ENCODE measurements around the gene IWS1. TPM values are rescaled to one million over a fixed set of nuclear protein-coding genes. Genes with fewer than 3 reads are reported as not detected.

Gene IWS1
- total and polyA plus RNA-seq, 9 of the 15 experiments (the other 6 are each of a cell fraction or from before 2014, with no cell fraction given), result 20.8 to 67.2 (median 46.6) TPM

DNA sequence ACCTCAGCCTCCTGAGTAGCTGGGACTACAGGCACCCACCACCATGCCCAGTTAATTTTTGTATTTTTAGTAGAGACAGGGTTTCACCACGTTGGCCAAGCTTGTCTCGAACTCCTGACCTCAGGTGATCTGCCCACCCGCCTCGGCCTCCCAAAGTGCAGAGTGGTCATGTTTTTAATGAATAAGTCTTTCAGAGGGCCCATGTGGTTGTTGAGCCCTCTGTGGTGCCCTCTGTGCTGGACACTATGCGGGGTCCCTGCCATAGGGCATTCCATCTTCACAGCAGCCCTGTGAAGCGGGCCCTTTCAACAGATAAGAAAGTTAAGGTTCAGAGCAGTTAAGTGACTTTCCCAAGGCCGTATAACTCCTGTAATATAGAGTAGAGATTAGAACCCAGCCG, 35.1 kb upstream of the IWS1 start:
- no peak for DNase-seq (ENCODE audit: extremely low read depth in 1 of 4, low spot score in 3 of 4)
- in situ Hi-C loops (cut with MboI), result no loop called here
- CTCF ChIA-PET (ENCODE audit: low intra/inter-chr PET ratio), result no interaction called here
- no peak overlapping the region for H3K27ac ChIP-seq (ENCODE audit: extremely low read depth, low read depth, low read length)
- H3K36me3 ChIP-seq (ENCODE audit: control insufficient read depth, insufficient read depth, low read length), result no peaks in the 10 kb centered on the region
- intact Hi-C loops (cut with micrococcal nuclease), result no loop called here
- no TSS peak for BruUV-seq (replicated peaks)
- H2AFZ ChIP-seq (ENCODE audit: low read depth, low read length), result no peak overlapping the region
- POLR2A ChIA-PET, result no interaction called here
- peaks cover 34 to 69% of the 10 kb centered on the region in 2 experiments for H3K27me3 ChIP-seq (ENCODE audit: control insufficient read depth in 2 of 2, insufficient read depth in 2 of 2, low read length in 2 of 2)
- FAIRE-seq, result no peak
- 7% methylated on average over 8 of the region's 8 CpGs for WGBS (ENCODE audit: insufficient coverage, low coverage, missing lambda C conversion rate)
- no peak overlapping the region for H3K9ac ChIP-seq (ENCODE audit: insufficient read depth in 1 of 2, low read depth in 2 of 2, low read length in 2 of 2)
- H3K9me3 ChIP-seq (replicated peaks; ENCODE audit: control insufficient read depth, insufficient read depth, low read depth, low read length), result no peaks in the 10 kb centered on the region
- 0 out of 5 replicates have a peak, but pooled peaks cover 0 to 3% of the 10 kb centered on the region in 2 experiments for H3K4me1 ChIP-seq (replicated peaks in 1 of 2; ENCODE audit: control insufficient read depth in 2 of 2, insufficient read depth in 2 of 2, low read length in 2 of 2)
- 0 out of 2 replicates have a peak, but pooled peaks cover under 1% of the 10 kb centered on the region for H4K20me1 ChIP-seq (replicated peaks; ENCODE audit: control insufficient read depth, insufficient read depth, low read length)
- ATAC-seq, result no peak
- H3K4me2 ChIP-seq (ENCODE audit: insufficient read depth, low read length), result no peak overlapping the region
- no peaks in the 10 kb centered on the region for H3K79me2 ChIP-seq (ENCODE audit: control insufficient read depth, insufficient read depth, low read length)
- no peaks in the 10 kb centered on the region for H3K9me1 ChIP-seq (ENCODE audit: control insufficient read depth, insufficient read depth, low read length)
- no peak overlapping the region for H3K4me3 ChIP-seq
- TF ChIP-seq RBM39 (optimal IDR thresholded peaks at IDR 0.05; ENCODE audit: low read depth, low read length) (no peak), NFIX (CRISPR knock-in tag; IDR thresholded peaks at IDR 0.05; ENCODE audit: low read depth) (no peak), CREBBP (IDR thresholded peaks at IDR 0.05; ENCODE audit: low read depth, low read length) (no peak), FUS (optimal IDR thresholded peaks at IDR 0.05; ENCODE audit: low read depth, low read length) (no peak), ETV6 (IDR thresholded peaks at IDR 0.05; ENCODE audit: borderline replicate concordance in 1 of 2, low read depth in 2 of 2, low read length in 1 of 2) (no peak), ETV6 (CRISPR knock-in tag; IDR thresholded peaks at IDR 0.05; ENCODE audit: borderline replicate concordance) (no peak), MCM7 (IDR thresholded peaks at IDR 0.05) (no peak), HDAC3 (IDR thresholded peaks at IDR 0.05; ENCODE audit: borderline replicate concordance, partially characterized antibody) (no peak), ZNF384 (IDR thresholded peaks at IDR 0.05; ENCODE audit: low read depth, low read length) (no peak), MCM3 (IDR thresholded peaks at IDR 0.05) (no peak), NR1H2 (CRISPR knock-in tag; IDR thresholded peaks at IDR 0.05) (no peak), NCOA4 (IDR thresholded peaks at IDR 0.05; ENCODE audit: partially characterized antibody) (no peak), SMAD3 (CRISPR knock-in tag; conservative IDR thresholded peaks at IDR 0.05) (no peak), CREB3L1 (IDR thresholded peaks at IDR 0.05; ENCODE audit: borderline replicate concordance, low read depth) (no peak)
- TF ChIP-seq, protein P1, sequence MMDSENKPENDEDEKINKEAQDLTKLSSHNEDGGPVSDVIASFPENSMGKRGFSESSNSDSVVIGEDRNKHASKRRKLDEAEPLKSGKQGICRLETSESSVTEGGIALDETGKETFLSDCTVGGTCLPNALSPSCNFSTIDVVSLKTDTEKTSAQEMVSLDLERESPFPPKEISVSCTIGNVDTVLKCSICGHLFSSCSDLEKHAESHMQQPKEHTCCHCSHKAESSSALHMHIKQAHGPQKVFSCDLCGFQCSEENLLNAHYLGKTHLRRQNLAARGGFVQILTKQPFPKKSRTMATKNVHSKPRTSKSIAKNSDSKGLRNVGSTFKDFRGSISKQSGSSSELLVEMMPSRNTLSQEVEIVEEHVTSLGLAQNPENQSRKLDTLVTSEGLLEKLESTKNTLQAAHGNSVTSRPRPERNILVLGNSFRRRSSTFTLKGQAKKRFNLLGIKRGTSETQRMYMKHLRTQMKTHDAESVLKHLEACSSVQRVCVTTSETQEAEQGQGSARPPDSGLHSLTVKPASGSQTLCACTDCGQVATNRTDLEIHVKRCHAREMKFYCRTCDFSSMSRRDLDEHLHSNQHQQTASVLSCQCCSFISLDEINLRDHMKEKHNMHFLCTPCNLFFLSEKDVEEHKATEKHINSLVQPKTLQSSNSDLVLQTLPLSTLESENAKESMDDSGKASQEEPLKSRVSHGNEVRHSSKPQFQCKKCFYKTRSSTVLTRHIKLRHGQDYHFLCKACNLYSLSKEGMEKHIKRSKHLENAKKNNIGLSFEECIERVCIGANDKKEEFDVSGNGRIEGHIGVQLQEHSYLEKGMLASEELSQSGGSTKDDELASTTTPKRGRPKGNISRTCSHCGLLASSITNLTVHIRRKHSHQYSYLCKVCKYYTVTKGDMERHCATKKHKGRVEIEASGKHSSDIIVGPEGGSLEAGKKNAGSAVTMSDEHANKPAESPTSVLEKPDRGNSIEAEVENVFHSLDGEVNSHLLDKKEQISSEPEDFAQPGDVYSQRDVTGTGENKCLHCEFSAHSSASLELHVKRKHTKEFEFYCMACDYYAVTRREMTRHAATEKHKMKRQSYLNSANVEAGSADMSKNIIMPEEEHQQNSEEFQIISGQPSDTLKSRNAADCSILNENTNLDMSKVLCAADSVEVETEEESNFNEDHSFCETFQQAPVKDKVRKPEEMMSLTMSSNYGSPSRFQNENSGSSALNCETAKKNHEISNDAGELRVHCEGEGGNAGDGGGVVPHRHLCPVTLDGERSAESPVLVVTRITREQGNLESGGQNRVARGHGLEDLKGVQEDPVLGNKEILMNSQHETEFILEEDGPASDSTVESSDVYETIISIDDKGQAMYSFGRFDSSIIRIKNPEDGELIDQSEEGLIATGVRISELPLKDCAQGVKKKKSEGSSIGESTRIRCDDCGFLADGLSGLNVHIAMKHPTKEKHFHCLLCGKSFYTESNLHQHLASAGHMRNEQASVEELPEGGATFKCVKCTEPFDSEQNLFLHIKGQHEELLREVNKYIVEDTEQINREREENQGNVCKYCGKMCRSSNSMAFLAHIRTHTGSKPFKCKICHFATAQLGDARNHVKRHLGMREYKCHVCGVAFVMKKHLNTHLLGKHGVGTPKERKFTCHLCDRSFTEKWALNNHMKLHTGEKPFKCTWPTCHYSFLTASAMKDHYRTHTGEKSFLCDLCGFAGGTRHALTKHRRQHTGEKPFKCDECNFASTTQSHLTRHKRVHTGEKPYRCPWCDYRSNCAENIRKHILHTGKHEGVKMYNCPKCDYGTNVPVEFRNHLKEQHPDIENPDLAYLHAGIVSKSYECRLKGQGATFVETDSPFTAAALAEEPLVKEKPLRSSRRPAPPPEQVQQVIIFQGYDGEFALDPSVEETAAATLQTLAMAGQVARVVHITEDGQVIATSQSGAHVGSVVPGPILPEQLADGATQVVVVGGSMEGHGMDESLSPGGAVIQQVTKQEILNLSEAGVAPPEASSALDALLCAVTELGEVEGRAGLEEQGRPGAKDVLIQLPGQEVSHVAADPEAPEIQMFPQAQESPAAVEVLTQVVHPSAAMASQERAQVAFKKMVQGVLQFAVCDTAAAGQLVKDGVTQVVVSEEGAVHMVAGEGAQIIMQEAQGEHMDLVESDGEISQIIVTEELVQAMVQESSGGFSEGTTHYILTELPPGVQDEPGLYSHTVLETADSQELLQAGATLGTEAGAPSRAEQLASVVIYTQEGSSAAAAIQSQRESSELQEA (IDR thresholded peaks at IDR 0.05; ENCODE audit: low read depth), result no peak
